ENCODE measurements around the gene GRIK3.

GRIK3 gene

DNA sequence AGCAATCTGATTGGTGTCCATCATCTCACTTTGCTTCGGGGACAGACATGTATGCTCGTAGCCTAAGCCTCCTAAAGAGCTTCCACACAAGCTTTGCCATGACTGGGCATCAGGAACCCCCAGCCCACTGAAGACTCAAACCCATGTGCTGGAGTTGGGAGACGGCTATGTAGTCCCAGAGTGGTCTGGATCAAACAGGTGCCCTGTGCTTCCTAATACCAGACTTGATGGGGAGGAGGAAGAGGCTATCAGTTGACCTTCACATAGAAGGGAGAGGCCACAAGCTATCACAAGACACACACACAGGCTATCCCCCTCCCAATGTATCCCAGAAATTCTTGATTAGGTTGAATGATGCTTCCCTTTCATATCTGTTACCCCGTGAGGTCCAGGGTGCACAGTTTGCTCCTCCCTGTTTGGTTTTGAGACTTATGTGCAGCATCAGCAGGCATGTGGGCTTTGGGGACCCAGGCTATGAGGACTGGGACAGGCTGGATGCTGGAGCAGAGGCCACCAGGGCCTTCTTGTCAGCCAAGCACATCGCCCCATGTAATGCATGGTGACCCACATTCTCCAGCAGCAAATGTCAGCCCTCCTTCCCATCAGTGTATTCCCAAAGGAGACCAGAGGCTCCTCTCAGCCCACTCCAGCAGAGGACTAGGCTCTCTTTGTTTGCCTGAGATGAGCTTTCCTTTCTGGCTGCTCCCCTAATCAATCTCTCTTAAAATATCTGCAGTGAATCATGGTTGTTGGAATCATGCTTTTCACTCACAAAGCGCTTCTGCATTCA is 159.8 kb downstream of the GRIK3 start:
- Histone ChIP-seq H2AFZ (ENCODE audit: low read depth, low read length) (no peak overlapping the region), H3K27me3 (ENCODE audit: insufficient read depth, low read length) (no peaks in the 10 kb centered on the region), H3K36me3 (ENCODE audit: insufficient read depth, low read length) (no peaks in the 10 kb centered on the region), H3K9me3 (ENCODE audit: low read length) (no peaks in the 10 kb centered on the region), H3K4me3 (ENCODE audit: low read length) (no peak overlapping the region), H3K4me1 (ENCODE audit: insufficient read depth, low read length) (no peaks in the 10 kb centered on the region)

DNA sequence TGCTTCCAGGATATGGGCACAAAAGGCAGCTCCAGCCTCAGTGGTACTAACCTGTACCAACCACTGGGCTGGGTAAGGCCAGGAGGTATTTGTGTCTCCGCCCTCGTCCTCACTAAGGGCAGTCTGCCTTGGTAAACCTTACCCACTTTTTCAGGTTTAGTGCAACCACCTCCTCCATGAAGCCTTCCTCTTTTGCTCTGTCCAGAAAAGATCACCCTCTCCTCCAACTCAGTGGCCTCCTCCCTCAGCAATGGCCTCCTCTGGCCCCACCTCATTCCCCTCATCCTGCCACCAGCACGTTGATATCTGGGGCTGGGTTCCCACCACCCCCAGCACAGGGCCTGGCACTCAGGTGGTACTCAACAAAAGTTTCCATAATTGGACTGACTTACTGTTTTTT is 161.5 kb downstream of the GRIK3 start:
- H3K4me1 ChIP-seq (ENCODE audit: insufficient read depth, low read length): no peaks in the 10 kb centered on the region
- no peaks in the 10 kb centered on the region for H3K36me3 ChIP-seq (ENCODE audit: insufficient read depth, low read length)
- no peak overlapping the region for H3K4me3 ChIP-seq (ENCODE audit: low read length)
- H3K9me3 ChIP-seq (ENCODE audit: low read length): no peaks in the 10 kb centered on the region
- no peaks in the 10 kb centered on the region for H3K27me3 ChIP-seq (ENCODE audit: insufficient read depth, low read length)
- H2AFZ ChIP-seq (ENCODE audit: low read depth, low read length): no peak overlapping the region

DNA sequence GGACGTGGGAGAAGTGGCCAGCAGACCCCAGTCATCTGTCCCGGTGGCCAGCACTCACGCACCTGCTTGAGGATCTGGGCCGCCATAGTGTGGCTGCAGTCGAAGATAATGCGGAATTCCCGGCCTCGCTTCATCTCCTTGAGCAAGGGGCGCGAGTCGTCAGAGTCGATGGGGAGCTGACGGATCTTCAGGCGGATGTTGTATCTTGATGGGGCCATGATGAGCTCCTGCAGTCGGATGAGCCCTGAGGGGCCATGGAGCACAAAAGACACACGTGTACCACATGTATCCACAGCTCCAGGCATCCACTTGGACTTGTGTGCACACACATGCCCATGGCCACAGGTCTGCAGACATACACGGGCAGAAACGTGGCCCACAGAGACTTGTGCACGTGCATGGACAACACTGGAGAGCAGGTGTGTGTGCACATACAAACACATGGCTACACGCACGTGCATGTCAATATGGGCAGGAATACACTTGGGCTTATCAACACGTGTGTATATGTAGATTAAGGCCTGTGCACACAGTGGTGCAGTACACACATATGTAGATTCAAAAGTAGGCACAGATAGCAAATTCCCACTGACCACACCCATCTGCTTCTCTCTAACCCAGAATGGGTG is 162.1 kb downstream of the GRIK3 start:
- Histone ChIP-seq H3K36me3 (ENCODE audit: insufficient read depth, low read length) (no peaks in the 10 kb centered on the region), H3K27me3 (ENCODE audit: insufficient read depth, low read length) (no peaks in the 10 kb centered on the region), H3K4me3 (ENCODE audit: low read length) (no peak overlapping the region), H3K4me1 (ENCODE audit: insufficient read depth, low read length) (no peaks in the 10 kb centered on the region), H3K9me3 (ENCODE audit: low read length) (no peaks in the 10 kb centered on the region), H2AFZ (ENCODE audit: low read depth, low read length) (no peak overlapping the region)

DNA sequence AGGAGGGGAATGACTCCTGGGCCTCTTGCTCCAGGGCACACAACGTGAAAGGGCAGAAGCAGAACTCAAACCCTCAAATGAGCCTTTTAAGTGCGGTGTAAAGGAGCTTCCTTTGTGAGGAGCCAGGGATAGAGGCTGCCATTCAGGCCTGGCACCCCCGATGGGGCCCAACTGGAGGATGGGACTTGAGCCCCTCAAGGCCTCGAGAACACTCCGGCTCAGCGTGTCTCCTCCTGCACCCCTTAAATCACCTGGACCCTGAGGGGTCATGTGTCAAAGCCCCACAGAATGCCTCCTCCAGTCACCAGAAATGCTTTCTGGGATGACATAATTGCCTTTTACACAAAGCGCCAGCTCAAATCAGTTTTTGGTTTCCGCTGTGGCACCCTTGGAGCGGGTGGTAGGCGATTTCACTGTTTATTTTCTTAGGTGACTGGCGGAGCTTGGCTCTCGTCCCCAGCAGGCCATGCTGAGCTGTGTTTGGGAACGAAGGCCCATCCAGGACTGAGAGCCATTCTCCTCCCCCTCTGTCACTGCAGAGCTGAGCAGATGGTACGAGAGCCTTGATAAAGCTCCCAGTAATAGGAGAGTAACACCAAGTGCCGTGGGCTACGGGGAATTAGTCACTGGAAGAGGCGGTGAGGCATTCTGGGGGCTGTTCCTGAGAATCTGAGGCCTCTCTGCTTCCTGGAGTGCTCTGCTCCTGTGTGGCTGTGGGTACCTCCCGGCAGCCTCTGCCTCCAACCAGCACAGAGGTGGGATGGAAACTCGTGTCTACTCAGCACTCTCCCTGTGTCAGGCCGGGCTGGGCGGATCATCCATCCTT is 163.0 kb downstream of the GRIK3 start:
- Histone ChIP-seq H3K9me3 (ENCODE audit: low read length) (no peaks in the 10 kb centered on the region), H3K27me3 (ENCODE audit: insufficient read depth, low read length) (no peaks in the 10 kb centered on the region), H3K4me1 (ENCODE audit: insufficient read depth, low read length) (no peaks in the 10 kb centered on the region), H2AFZ (ENCODE audit: low read depth, low read length) (no peak overlapping the region), H3K36me3 (ENCODE audit: insufficient read depth, low read length) (no peaks in the 10 kb centered on the region), H3K4me3 (ENCODE audit: low read length) (no peak overlapping the region)

DNA sequence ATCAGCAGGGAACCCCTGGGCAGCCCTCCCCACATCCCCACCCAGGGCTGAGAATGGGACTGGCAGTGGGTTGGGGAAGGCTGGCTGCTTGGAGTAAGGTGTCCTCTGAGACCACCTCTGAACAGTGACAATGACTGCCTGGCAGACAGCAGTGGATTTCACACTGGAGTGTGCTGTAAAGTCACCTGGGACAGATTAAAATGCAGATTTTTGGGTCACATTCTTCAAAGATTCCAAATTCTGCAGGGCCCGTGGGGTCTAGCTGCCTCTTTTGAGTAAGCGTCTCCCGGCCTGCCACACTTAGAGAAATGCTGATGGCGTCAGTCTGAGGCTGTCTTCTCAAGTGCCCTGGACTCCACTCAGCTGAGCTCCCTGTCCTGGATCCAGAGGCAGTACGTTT is 164.5 kb downstream of the GRIK3 start:
- H3K4me3 ChIP-seq (ENCODE audit: low read length): no peak overlapping the region
- no peak overlapping the region for H2AFZ ChIP-seq (ENCODE audit: low read depth, low read length)
- no peaks in the 10 kb centered on the region for H3K9me3 ChIP-seq (ENCODE audit: low read length)
- H3K36me3 ChIP-seq (ENCODE audit: insufficient read depth, low read length): no peaks in the 10 kb centered on the region
- no peaks in the 10 kb centered on the region for H3K4me1 ChIP-seq (ENCODE audit: insufficient read depth, low read length)
- H3K27me3 ChIP-seq (ENCODE audit: insufficient read depth, low read length): no peaks in the 10 kb centered on the region

DNA sequence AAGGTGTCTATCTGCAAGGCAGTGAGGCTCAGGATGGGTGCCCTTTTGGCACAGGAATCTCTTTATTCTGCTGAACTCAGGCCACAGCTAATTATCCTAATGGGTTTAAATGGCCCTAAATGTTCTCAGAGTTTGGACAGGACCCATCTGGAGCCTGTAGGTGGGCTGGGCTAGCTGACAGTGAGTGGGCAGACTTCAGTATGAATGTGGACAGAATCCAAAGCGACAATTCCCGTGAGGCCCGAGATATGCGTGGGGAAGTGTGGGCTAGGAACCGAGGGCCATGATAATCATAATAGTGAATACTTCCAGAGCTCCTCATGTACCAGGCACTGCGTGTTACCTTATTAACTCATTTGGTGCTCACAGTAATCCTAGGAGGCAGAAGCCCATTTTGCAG is 165.3 kb downstream of the GRIK3 start:
- Histone ChIP-seq H3K27me3 (ENCODE audit: insufficient read depth, low read length) (no peaks in the 10 kb centered on the region), H3K4me1 (ENCODE audit: insufficient read depth, low read length) (no peaks in the 10 kb centered on the region), H3K4me3 (ENCODE audit: low read length) (no peak overlapping the region), H3K9me3 (ENCODE audit: low read length) (no peaks in the 10 kb centered on the region), H2AFZ (ENCODE audit: low read depth, low read length) (no peak overlapping the region), H3K36me3 (ENCODE audit: insufficient read depth, low read length) (no peaks in the 10 kb centered on the region)

DNA sequence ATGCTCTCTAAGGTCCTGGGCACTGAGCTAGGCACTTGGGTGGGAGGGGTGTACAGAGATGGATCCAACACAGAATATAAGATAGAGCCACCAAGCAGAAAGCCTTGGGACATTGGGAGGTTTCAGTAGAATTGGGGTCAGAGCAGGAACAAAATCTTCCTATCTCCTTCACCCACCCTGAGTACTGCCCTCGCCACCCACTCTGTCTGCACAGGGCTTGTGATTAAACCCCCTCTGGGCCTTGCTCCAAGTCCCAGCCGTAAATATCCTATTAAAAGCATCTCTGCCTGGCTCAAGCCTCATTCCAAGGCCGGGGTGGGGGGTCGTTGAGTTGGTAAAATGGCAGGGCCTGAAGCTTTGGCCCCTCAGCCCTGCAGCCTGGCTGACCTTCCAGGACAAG is 166.7 kb downstream of the GRIK3 start:
- Histone ChIP-seq H3K27me3 (ENCODE audit: insufficient read depth, low read length) (no peaks in the 10 kb centered on the region), H3K36me3 (ENCODE audit: insufficient read depth, low read length) (no peaks in the 10 kb centered on the region), H3K9me3 (ENCODE audit: low read length) (no peaks in the 10 kb centered on the region), H3K4me3 (ENCODE audit: low read length) (no peak overlapping the region), H3K4me1 (ENCODE audit: insufficient read depth, low read length) (no peaks in the 10 kb centered on the region), H2AFZ (ENCODE audit: low read depth, low read length) (no peak overlapping the region)

DNA sequence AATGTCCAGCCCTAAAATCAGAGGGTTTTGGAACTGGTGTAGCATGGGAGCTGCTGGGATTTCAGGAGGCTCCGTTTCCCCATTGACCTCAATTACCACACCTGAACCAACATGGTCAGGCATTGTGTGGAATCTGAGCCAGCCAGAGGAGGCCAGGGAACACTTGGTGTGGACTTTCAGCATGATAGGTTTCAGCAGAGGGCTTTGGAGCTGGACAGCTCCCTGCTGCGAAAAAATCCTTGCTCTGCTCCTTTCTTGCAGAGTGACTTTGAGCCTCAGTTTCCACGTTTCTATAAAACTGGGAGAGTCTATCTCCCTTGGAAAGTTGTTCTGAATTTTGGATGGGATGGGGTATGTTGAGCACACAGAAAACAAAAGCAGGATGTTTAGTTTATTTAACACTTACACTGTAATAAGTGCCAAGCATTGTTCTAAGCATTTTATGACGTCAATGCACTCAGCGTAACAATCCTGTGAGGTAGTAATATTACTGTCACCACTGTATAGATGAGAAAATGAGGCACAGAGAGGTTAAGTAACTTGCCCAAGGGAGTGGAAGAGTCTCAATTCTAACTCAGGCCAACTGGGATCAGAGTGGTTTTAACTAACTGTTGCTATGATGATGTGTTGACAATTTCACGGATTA is 168.0 kb downstream of the GRIK3 start:
- no peaks in the 10 kb centered on the region for H3K4me1 ChIP-seq (ENCODE audit: insufficient read depth, low read length)
- H2AFZ ChIP-seq (ENCODE audit: low read depth, low read length): no peak overlapping the region
- no peaks in the 10 kb centered on the region for H3K9me3 ChIP-seq (ENCODE audit: low read length)
- no peak overlapping the region for H3K4me3 ChIP-seq (ENCODE audit: low read length)
- H3K36me3 ChIP-seq (ENCODE audit: insufficient read depth, low read length): no peaks in the 10 kb centered on the region
- H3K27me3 ChIP-seq (ENCODE audit: insufficient read depth, low read length): no peaks in the 10 kb centered on the region

DNA sequence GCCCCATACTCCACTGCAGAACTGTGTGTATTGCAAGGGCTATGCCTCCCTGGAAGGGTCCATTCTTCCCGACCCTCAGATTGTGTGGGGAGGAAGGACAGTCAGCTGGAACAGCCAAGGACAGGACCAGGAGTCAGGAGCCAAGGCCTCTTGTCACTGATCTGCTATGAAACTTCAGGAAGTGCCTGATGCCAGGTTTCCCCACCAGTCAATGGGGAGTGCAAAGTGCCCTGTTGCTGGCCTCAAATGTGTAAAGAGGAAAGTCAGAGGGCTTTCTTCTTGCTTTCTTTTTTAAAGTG is 168.8 kb downstream of the GRIK3 start:
- Histone ChIP-seq H3K4me1 (ENCODE audit: insufficient read depth, low read length) (no peaks in the 10 kb centered on the region), H3K4me3 (ENCODE audit: low read length) (no peak overlapping the region), H3K9me3 (ENCODE audit: low read length) (no peaks in the 10 kb centered on the region), H3K36me3 (ENCODE audit: insufficient read depth, low read length) (no peaks in the 10 kb centered on the region), H2AFZ (ENCODE audit: low read depth, low read length) (no peak overlapping the region), H3K27me3 (ENCODE audit: insufficient read depth, low read length) (no peaks in the 10 kb centered on the region)

DNA sequence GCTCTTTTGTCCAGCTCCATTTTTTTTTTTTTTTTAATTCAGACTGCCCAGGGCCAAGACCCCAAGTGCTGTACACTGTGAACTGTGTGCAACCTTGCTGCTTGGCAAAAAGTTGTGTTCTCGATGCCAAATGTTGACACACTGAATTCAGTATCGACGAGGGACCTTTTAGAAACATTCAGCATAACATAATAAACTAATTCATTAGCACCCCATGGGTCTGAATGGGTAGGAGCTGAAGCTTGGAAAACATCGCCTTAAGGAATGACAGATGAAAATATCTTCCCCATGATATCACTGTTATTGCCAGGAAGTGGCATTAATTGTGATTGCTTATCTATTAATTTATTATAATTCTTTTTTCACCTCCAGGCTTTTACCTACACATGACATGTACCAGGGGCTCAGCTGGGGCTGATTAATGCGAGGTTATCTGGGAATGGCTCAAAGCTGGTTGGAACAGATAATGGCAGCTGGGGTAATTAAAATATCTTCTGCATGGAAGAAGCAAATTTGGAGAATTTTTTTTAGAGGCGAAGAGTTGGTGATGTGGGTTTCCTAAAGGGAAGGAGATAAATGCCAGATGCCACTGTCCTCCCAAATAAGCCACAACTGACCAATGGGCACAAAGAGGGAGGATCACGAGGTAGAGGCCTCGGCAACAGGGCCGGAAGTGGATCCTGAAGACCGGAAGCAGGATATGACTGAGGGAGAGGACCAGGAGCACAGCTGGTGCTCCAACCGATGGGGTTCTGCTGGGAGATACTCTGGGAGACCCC is 169.3 kb downstream of the GRIK3 start:
- no peaks in the 10 kb centered on the region for H3K4me1 ChIP-seq (ENCODE audit: insufficient read depth, low read length)
- no peaks in the 10 kb centered on the region for H3K36me3 ChIP-seq (ENCODE audit: insufficient read depth, low read length)
- no peaks in the 10 kb centered on the region for H3K27me3 ChIP-seq (ENCODE audit: insufficient read depth, low read length)
- no peak overlapping the region for H2AFZ ChIP-seq (ENCODE audit: low read depth, low read length)
- no peak overlapping the region for H3K4me3 ChIP-seq (ENCODE audit: low read length)
- no peaks in the 10 kb centered on the region for H3K9me3 ChIP-seq (ENCODE audit: low read length)

DNA sequence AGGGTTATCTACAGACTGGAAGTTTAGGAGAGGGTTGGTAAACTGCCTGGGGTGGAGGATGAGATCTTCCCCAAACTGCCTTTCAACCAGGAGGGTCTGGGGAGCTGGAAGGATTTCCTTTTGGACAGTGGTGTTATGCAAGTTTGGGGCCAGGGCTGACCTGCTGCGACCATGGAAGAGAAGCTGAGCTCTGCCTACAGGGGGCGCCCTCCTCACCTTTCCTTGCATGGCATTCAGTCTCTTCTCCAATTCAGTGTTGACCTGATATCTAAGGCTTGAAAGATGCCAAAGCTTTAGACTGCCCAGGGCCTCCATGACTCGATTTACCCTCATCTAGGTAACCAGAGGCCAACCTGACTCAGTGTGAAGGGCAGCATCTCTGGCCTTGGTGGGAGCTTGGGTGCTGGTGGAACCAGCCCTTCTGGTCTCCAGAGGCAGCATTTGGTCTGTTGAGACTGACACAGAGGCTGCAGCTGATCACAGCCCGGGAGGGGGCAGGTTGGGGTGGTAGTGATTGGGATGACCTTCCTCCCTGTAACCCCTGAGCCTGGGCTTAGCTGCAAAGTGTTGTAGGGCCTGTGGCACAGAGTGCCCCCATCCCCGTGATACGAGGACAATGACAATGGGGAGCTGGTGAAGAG is 170.0 kb downstream of the GRIK3 start:
- H2AFZ ChIP-seq (ENCODE audit: low read depth, low read length): no peak overlapping the region
- no peaks in the 10 kb centered on the region for H3K27me3 ChIP-seq (ENCODE audit: insufficient read depth, low read length)
- no peaks in the 10 kb centered on the region for H3K36me3 ChIP-seq (ENCODE audit: insufficient read depth, low read length)
- H3K4me3 ChIP-seq (ENCODE audit: low read length): no peak overlapping the region
- no peaks in the 10 kb centered on the region for H3K4me1 ChIP-seq (ENCODE audit: insufficient read depth, low read length)
- no peaks in the 10 kb centered on the region for H3K9me3 ChIP-seq (ENCODE audit: low read length)

DNA sequence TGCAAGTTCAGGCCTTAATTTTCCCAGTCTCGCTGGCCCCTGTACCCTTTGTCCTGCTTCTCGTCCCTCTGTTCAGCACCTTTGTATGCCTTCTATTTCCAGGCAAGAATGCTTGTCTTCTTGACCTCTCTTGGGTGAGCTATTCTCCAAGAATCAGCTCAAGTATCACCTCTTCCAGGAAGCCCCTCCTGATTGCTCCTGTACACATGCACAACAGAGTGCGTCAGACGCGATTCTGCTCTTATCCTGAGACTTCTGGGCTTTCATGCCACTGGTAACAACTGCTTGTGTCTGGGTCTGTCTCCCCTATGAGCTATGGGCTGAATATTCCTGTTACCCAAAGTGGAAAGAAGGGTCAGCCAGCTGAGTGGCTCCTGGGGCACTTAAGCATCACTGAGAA is 170.8 kb downstream of the GRIK3 start:
- H3K27me3 ChIP-seq (ENCODE audit: insufficient read depth, low read length): no peaks in the 10 kb centered on the region
- H3K4me1 ChIP-seq (ENCODE audit: insufficient read depth, low read length): no peaks in the 10 kb centered on the region
- no peaks in the 10 kb centered on the region for H3K9me3 ChIP-seq (ENCODE audit: low read length)
- H3K4me3 ChIP-seq (ENCODE audit: low read length): no peak overlapping the region
- no peaks in the 10 kb centered on the region for H3K36me3 ChIP-seq (ENCODE audit: insufficient read depth, low read length)
- no peak overlapping the region for H2AFZ ChIP-seq (ENCODE audit: low read depth, low read length)
